H1 (cell line): ENCODE results near the gene PDE9A. TPM values are rescaled to one million over a fixed set of nuclear protein-coding genes. Genes with fewer than 3 reads are reported as not detected.

ENCODE experiments used
- CTCF ChIP-seq, 3 experiments: IDR thresholded peaks; 1 replicate in 2 of 3; 2 replicates in 1 of 3; pipeline versions ENCODE4 v1.5.1 to v1.6.1; 2011; ENCODE audit warnings: low read length in 3 of 3, mild to moderate bottlenecking in 3 of 3, inconsistent platforms in 2 of 3, low read depth in 1 of 3, moderate library complexity in 1 of 3; ENCODE audit not compliant: insufficient read depth in 1 of 3; ENCODE audit errors: control extremely low read depth in 1 of 3
- EGR1 ChIP-seq: IDR thresholded peaks from 2 replicates; pipeline ENCODE4 v1.6.1; 2011; ENCODE audit warnings: low read depth, low read length, borderline replicate concordance
- FOSL1 ChIP-seq: IDR thresholded peaks from 2 replicates; pipeline ENCODE4 v1.6.1; 2011; ENCODE audit warnings: mild to moderate bottlenecking, low read depth, low read length, moderate library complexity; ENCODE audit not compliant: insufficient read depth
- JUND ChIP-seq: IDR thresholded peaks from 2 replicates; pipeline ENCODE4 v1.6.1; 2011; ENCODE audit warnings: mild to moderate bottlenecking, improper control_type of control experiment, low read length
- polyA plus RNA-seq, 7 experiments: library from polyadenylated mRNA; depleted of rRNA in 3 of 7; stranded (reverse) in 5 of 7; unstranded in 2 of 7; fragments of >200 nt in 5 of 7; fragments of 200-250 nt in 2 of 7; gene quantifications; 1 replicate in 5 of 7; 2 replicates in 1 of 7; 4 replicates in 1 of 7; pipeline versions ENCODE4 v1.2.1 to v1.2.3, GENCODE V29; 2011 to 2013; ENCODE audit warnings: missing spikeins in 2 of 7, mixed read lengths in 2 of 7
- total RNA-seq: library from RNA; stranded (reverse); fragmentation: NEBNext Ultra II Directional; extraction: Animal tissue kit (Norgen Biotek cat#: 25700); gene quantifications from 2 replicates; pipeline ENCODE4 v1.2.1, GENCODE V29; 2021

Gene PDE9A
- total and polyA plus RNA-seq, 2 of the 8 experiments (the other 6 are each of a cell fraction or from before 2014, with no cell fraction given): 39.2 to 45.9 TPM

DNA sequence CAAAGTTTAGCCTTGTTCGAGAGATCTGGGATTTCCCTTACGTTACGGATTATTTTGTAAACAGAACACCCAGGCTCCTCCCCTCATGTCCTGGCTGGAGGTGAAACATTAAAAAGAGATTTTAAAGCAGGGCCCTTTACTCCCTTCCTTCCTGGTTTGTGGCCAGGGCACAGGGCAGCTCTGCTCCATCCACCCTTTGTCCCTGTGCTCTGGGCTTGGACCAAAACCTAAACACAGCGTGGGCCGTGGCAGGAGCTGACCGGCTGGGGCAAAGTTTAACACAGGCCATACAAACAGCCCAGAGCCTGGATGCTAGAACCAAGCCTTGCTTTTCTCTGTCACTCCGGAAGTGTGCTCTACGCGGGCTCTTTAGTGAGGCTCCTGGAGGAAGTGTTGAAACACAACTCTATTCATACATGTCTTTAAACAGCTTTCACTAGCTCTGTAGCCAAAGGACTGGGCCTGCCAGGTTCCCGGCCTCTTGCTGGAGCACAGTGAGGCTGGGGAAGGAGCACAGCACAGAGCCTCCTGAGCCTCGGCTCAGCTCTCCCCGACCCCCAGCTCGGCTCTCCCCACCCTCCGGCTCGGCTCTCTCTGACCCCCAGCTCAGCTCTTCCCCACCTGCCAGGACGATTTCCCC is 84.7 kb downstream of the PDE9A start (continued):
- TF ChIP-seq CTCF (IDR thresholded peaks at IDR 0.05; ENCODE audit: control extremely low read depth in 1 of 3, insufficient read depth in 1 of 3, low read depth in 1 of 3, low read length in 3 of 3) (no peak), EGR1 (no peak), JUND (no peak), FOSL1 (no peak)
